PC-9 (cell line): ENCODE results near the gene PBX1.

Source experiments
- EZH2 ChIP-seq: fragments of 200-600 bp; sonication (generic); IDR thresholded peaks from 2 replicates; pipeline ENCODE4 v1.8.0; 2017; ENCODE audit warnings: antibody characterized with exemption, low read depth
- TF ChIP-seq, protein P1 (sequence below): fragments of 200-600 bp; sonication (generic); conservative IDR thresholded peaks from 2 replicates; pipeline ENCODE4 v1.6.1; 2017; ENCODE audit warnings: mixed run types, antibody characterized with exemption, mild to moderate bottlenecking, moderate library complexity

GRCh38 chr1:164586591-164586990, 27.6 kb downstream of the PBX1 start:
- TF ChIP-seq, protein P1, sequence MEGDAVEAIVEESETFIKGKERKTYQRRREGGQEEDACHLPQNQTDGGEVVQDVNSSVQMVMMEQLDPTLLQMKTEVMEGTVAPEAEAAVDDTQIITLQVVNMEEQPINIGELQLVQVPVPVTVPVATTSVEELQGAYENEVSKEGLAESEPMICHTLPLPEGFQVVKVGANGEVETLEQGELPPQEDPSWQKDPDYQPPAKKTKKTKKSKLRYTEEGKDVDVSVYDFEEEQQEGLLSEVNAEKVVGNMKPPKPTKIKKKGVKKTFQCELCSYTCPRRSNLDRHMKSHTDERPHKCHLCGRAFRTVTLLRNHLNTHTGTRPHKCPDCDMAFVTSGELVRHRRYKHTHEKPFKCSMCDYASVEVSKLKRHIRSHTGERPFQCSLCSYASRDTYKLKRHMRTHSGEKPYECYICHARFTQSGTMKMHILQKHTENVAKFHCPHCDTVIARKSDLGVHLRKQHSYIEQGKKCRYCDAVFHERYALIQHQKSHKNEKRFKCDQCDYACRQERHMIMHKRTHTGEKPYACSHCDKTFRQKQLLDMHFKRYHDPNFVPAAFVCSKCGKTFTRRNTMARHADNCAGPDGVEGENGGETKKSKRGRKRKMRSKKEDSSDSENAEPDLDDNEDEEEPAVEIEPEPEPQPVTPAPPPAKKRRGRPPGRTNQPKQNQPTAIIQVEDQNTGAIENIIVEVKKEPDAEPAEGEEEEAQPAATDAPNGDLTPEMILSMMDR = no peak
- no peak for TF ChIP-seq EZH2
